HG02885 (cell line): ENCODE measurements around the gene SPTBN4.
"Not testable (repeated sequence)": the region's sequence is repeated elsewhere in the genome, so short reads cannot be mapped to it uniquely, and the experiment has no call there.

Experiments
- ATAC-seq: cut with Tn5 transposase; IDR thresholded peaks from one replicate; pipeline ENCODE4 v1.9.1; 2021; ENCODE audit warnings: mild to moderate bottlenecking; ENCODE audit not compliant: unreplicated experiment, poor library complexity

Gene SPTBN4

DNA sequence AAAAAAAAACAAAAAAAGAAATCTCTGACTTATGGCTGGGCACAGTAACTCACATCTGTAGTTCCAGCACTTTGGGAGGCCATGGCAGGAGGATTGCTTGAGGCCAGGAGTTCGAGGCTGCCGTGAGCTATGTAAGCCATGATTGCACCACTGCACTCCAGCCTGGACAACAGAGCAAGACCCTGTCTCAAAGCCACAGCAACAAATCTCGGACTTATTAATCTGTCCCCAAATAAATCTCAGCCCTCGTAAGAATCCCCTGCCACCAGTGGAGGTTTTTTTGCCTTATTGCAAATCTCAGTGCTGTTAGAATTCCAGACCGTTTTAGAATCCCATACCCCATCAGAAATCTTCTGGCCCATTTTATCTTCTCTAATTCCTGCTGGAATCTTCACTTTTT is 114.7 kb downstream of the SPTBN4 start:
- no peak for ATAC-seq

DNA sequence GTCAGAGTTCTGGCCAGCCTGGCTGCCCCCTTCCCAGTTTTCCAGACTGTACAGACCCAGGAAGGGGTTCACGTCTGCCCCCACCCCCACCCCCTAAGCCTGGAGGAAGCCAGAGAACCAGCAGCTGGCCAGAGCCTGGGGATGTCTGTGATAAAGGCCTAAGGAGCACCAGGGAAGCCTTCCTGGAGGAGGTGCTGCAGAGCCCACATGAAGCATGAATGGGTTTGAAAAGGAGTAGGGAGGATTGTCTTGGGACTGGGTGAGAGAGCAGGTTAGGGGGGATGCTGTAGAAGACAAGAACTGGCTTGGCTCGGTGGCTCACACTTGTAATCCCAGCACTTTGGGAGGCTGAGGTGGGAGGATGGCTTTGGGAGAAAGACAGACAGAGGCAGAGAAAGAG is 115.7 kb downstream of the SPTBN4 start:
- ATAC-seq: no peak

DNA sequence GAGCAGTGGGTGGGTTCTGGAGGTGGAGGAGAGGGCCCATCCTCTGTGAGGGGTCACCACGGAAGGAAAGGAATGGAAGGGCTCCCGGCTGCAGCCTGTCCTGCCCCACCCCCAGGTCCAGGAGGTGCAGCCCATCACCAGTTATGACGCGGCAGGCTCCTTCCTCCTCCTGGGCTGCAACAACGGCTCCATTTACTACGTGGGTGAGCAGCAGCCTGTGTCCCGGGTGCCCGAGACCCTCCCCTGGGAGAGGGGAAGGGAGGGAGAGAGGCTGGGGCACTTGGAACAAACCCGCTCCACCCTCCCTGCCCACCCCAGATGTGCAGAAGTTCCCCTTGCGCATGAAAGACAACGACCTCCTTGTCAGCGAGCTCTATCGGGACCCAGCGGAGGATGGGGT is 116.5 kb downstream of the SPTBN4 start:
- no peak for ATAC-seq

DNA sequence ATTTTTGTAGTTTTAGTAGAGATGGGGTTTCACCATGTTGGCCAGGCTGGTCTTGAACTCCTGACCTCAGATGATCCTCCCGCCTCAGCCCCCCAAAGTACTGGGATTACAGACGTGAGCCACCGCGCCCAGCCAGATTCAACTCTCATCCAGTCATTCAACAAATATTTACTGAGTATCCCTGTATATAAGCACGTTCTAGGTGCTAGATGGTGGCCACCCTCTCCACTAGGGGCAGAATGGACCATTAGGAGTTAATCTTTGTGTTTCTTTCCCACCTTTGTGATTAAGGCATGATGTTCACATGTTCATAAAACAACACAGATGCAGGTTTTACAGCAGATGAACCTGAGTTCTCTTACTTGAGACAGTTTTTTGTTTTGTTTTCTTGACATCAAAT is 117.2 kb downstream of the SPTBN4 start:
- ATAC-seq: no peak

DNA sequence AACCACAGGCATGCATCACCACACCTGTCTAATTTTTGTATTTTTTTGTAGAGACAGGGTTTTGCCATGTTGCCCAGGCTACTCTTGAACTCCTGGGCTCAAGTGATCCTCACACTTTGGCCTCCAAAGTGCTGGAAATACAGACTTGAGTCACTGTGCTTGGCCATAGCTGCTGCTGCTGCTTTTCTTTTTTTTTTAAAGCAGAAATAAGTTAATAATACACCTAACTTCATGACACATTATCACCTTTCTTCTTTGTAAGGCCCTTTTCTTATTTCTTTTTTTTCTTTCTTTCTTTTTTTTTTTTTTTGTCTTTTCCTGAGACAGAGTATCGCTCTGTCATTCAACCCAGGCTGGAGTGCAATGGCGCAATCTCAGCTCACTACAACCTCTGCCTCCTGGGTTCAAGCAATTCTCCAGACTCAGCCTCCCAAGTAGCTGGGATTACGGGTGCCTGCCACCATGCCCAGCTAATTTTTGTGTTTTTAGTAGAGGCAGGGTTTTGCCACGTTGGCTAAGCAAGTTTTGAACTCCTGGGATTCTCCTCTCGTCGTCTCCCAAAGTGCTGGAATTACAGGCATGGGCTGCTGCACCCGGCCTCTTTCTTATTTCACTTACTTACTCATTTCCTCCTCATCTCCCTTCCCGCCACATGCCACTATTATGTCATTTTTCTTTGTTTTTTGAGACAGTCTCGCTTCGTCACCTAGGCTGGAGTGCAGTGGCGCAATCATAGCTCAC is 118.6 kb downstream of the SPTBN4 start:
- ATAC-seq: no peak

DNA sequence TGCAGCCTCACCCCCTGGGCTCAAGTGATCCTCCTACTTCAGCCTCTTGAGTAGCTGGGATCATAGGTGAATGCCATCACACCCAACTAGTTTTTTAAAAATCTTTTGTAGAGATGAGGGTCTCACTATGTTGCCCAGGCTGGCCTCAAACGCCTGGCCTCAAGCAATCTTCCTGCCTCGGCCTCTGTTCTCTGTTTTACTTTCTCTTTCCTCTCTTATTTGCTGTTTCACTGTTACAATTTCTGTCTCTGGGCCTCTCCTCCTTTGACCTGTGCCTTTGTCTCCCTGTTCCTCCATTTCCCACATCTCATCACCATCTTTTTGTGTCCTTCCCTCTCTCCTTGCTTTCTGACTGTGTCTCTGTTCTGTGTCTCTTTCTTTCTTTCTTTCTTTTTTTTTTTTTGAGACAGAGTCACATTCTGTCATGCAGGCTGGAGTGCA is 119.2 kb downstream of the SPTBN4 start:
- no peak for ATAC-seq

DNA sequence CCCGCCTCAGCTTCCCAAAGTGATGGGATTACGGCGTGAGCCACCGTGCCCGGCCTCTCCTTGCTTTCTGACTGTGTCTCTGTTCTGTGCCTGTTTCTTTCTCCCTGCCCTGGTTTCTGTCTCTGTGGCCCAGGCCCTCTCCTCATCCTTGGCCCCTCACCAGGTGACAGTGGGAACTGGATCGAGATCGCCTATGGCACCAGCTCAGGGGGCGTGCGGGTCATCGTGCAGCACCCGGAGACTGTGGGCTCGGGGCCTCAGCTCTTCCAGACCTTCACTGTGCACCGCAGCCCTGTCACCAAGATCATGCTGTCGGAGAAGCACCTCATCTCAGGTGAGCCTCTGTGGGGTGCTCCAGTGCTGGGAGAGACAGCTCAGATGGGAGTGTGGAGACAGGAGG is 119.8 kb downstream of the SPTBN4 start:
- no peak for ATAC-seq

DNA sequence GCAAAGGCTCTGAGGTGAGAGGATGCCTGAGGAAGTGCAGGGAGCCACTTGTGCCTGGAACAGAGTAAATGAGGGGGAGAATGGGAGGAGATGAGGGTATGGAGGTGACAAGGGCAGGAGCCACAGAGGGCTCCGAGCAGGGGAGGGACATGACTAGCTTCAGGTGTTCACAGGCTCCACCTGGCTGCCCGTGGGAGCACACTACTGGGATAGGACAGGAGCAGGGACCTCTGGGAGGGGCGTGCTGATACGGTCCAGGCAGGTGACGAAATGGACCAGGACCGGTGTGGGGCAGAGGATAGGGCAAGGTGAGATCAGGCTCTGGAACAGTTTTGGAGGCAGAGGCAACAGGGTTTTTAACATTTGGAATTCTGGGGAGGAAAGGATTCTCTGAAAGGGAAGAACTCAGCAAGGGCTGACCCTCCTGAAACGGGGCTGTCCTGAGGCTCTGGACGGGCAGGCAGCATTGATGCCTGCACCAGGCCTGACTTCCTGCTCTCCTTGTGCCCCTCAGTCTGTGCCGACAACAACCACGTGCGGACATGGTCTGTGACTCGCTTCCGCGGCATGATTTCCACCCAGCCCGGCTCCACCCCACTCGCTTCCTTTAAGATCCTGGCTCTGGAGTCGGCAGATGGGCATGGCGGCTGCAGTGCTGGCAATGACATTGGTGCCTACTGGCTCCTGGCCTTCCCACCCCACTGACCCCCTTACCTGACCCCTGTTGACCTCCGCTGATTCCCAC is 121.5 kb downstream of the SPTBN4 start:
- no peak for ATAC-seq

DNA sequence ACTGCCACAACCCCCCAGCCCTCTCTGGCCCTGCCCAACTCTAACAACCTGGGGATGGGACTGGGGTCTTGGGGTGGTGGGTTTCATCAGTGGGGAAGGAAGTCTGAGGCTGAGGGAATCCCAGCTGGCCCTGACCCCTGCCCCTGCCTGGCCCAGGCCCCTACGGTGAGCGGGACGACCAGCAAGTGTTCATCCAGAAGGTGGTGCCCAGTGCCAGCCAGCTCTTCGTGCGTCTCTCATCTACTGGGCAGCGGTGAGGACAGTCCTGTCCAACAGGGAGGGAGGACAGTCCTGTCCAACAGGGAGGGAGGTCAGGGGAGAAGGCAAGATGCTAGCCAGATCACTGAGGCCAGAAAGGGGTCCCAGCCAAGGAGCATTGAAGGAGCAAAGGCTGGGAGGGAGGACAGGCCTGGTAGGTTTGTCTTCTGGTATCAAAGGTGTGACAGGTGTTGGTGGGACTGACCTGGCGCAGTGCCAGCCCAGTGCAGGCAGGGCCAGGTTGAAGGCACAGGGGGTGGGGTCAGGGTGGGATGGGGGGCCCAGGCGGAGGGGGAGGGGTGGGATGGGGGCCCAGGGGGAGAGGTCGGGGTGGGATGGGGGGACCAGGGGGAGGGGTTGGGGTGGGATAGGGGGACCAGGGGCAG is 122.2 kb downstream of the SPTBN4 start:
- no peak for ATAC-seq

DNA sequence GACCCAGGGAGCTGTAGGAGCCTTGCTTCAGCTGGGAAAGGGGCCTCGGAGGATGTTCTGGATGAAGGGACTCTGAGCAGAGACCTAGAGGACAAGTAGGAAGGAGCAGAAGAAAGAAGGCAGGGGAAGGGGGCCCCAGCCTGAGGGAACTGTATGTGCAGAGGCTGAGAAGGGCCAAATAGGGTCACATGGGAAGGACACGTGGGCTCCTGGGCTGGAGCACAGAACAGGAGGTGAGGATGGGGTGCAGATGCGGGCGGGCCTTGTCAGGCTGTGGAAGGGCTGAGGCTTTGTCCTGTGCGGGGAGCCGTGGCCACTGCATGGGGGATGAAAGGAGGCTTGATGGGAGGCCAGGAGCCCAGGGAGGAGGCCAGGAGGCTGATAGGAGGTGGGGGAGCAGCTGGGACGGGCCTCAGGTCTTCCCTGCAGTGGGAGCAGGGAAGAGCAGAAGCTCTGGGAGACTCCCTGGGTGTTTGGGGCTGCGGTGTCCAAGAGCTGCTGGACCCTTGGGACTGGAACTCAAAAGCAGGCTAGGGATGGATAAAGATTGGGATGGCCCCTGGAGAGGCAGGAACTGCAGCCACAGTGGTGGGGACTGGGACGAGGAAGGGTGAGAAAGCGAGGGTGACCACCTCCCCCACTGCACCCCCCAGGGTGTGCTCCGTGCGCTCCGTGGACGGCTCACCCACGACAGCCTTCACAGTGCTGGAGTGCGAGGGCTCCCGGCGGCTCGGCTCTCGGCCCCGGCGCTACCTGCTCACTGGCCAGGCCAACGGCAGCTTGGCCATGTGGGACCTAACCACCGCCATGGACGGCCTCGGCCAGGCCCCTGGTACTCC is 123.0 kb downstream of the SPTBN4 start:
- no peak for ATAC-seq

DNA sequence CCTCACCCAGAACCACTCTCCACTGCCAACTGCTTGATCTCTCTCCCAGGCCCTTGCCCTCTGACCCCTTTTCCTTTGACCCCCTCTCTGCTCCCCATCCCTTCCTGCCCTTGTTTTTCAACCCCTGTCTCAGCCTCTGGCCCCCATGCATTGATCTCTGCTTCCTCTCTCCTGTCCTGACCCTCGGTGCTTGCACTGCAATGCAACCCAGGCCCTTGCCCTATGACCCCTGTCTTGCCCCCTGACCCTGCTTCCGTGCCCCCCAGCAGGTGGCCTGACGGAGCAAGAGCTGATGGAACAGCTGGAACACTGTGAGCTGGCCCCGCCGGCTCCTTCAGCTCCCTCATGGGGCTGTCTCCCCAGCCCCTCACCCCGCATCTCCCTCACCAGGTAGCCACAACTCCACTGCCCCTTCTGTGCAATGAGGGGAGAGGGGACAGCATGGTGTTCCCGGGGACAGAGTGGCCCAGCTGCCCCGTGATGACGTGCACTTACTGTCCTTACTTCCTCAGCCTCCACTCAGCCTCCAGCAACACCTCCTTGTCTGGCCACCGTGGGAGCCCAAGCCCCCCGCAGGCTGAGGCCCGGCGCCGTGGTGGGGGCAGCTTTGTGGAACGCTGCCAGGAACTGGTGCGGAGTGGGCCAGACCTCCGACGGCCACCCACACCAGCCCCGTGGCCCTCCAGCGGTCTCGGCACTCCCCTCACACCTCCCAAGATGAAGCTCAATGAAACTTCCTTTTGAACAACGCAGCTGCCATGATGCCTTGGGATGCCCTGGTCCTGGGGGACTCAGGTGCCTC is 123.9 kb downstream of the SPTBN4 start:
- no peak for ATAC-seq

DNA sequence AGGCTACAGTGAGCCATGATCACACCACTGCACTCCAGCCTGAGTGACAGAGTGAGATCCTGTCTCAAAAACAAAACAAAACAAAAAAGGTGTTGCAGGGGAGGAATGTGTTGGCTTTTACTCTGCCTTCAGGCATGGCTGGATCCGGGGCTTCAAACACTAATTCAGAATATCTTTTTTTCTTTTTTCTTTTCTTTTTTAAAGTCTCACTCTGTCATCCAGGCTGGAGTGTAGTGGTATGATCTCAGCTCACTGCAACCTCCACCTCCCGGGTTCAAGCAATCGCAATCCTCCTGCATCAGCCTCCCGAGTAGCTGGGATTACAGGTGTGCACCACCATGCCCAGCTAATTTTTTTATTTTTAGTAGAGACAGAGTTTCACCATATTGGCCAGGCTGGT is 124.9 kb downstream of the SPTBN4 start:
- not testable (repeated sequence) for ATAC-seq

DNA sequence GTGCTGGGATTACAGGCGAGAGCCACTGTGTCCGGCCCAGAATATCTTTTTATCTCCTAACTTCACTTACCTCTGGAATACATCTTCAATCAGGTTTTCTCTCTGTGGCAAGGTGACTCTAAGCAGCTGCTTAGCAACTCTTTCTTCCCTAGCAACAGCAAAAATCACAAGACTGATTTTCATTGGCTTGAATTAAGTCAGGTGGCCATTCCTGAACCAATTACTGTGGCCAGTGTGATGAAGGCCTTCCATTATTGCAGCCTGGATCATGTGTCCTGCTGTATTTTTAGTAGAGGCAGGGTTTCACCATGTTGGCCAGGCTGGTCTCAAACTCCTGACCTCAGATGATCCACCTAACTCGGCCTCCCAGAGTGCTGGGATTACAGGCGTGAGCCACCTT is 125.4 kb downstream of the SPTBN4 start:
- ATAC-seq: no peak

DNA sequence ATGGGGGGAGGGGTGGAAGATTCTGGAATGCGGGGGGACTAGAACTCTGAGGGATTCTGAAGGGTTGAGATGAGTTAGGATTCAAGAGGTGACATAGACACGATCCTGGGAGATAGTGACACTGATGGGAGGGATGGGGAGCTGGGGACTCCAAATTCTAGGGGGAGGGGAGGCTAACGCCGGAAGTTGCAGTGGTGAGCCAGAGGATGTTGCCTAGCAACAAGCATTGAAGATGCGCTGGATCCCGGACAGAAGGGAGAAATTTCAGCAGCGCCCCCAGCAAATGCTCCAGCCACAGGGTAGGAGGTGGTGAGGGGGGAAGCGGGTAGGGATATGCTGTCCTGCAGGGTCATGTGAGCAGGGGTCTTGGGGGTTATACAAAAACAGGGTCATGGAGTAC is 127.5 kb downstream of the SPTBN4 start:
- no peak for ATAC-seq

DNA sequence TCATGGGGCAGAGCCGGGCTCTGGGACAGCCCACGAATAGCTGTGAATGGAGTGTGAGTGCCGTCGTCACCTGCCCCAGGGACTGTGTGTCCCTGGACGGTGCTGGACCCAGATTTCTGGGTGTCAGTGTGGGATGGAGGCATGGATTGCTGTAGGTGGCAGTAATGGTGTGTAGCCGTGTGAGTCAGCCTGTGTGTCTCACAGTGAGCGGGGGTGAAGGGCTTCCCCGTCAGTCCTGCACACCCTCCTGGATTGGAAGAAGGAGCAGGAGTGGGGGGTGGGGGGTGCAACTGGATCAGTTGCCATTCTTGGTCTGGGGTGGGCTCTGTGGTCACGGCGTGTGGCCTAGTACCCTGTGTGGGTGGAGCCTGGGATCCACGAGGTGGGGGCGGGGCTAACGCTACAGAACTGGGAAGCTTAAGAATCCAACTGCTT is 127.9 kb downstream of the SPTBN4 start:
- ATAC-seq: no peak

DNA sequence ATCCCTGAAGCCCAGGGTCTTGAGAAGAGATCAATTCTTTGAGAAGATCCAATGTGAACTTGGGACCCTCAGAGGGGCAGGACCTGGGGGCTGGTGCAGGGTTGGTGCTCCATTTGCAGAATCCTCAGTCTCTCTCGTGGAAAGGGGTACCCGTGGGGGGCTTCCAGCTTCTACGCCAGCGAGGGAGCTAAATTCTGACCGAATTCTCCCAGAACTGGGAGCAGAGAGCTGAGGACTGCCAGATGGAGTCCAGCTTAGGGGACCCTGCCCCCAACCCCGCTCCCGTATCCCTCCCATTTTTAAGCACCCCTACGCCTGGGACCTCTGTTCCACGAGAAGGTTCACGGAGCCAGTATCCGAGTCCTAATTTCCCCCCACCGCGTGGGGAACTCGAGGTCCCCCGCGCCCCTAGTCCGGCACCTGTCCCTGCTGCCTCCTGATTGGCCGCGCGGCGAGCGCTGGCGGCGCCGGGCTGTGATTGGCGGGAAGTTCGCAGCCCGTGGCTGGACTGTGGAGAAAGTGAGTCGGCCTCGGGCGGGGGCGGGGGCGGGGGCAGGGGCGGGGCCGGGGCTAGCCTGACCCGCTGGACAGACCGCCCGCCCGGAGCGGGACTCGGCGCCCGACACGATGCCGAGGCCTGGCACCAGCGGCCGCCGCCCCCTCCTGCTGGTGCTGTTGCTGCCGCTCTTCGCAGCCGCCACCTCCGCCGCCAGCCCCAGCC is 130.0 kb downstream of the SPTBN4 start:
- no peak for ATAC-seq

DNA sequence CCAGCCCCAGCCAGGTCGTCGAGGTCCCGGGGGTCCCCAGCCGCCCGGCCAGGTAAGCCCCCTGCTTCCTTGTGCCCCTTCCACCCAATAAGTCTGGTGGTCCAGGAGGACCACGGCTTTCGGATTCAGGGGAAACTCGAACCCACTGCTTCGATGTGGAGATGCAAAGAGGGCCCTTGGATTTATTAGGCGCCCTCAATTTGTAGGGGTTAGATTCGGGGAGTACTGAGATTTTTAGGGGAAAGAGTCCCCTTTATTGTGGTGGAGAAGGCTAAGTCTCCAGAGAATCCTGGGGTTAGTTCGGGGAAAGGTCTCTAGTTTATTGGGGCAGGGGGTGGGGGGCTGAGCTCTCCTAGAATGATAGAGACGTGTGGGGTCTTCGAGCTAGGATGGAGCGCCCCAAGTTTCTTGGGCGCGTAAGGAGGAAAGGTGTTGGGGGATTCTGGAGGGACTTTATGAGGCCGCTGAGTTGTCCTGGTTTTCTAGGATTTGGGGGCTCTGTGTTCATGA is 130.6 kb downstream of the SPTBN4 start:
- ATAC-seq: no peak

DNA sequence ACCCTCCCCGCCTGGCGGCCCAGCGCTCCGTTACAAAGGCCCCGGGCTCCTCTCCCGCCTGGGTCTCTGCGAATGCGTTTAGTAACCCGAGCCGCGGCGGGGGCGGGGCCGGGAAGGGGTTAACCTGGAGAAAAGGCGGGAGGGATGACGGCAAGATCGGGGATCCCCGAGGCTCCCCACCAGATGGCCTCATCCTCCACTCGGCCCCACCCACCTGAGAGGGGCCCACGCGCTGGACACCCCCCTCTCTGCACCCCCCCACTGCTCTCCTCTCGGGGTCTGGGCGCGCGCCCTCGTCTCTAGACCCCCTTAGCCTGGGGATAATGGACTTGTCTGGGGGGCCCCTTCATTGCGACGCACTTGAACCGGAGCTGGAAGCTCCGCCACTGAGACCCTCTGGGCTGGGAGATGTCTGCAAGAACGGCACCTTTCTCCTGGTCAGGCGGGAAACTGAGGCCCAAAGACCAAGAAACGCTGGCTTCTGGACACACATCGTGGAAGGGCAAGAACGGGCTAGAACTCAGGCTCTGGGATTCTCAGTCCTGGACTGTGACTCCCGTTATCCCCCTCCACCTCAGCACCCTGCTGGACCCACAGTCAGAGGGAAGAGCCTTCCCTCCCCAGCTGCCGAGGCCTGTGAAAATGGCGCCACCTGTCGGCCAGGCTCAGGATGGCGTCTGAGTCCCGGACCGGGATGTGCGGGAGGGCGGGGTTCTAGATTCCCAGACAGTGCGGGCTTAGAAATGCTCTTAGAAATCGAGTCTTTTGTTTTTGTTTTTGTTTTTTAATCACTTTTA is 131.5 kb downstream of the SPTBN4 start:
- peak; percentile 58 for ATAC-seq
